Cardiac fibroblast (primary cell): ENCODE measurements around the gene LIX1.
"Not testable (repeated sequence)": the region's sequence is repeated elsewhere in the genome, so short reads cannot be mapped to it uniquely, and the experiment has no call there.

Experiments
- DNase-seq, 2 donors: peaks; one replicate each; pipeline versions ENCODE4 v3.0.0 to v3.0.0-alpha.2; 2010; ENCODE audit warnings: low read depth in 2 of 2
- H3K4me3 ChIP-seq, 2 donors: replicated peaks in 1 of 2; 1 replicate in 1 of 2; 2 replicates in 1 of 2; pipeline ENCODE4 v1.5.1; 2011; ENCODE audit warnings: low read depth in 2 of 2, low read length in 2 of 2, mild to moderate bottlenecking in 2 of 2, moderate library complexity in 1 of 2
- CTCF ChIP-seq: IDR thresholded peaks from one replicate; pipeline ENCODE4 v1.5.1; 2011; ENCODE audit warnings: low read depth, mild to moderate bottlenecking, low read length, inconsistent platforms

Gene LIX1

GRCh38 chr5:97142521-97143254 lies at the start of gene LIX1:
LIX1 (minus strand) TSS chr5:97142611; CDS start chr5:97142576, 35 bp downstream.
- TF ChIP-seq CTCF: peak; percentile 56
- H3K4me3 ChIP-seq: no peak within 1 kb of the TSS
- DNase-seq: peak; percentile 56 to 58

- TF ChIP-seq CTCF: no peak
- no peak overlapping the region for H3K4me3 ChIP-seq
- no peak for DNase-seq
These were observed 49.5 kb upstream of the LIX1 start for GRCh38 chr5:97191893-97192292.

DNA sequence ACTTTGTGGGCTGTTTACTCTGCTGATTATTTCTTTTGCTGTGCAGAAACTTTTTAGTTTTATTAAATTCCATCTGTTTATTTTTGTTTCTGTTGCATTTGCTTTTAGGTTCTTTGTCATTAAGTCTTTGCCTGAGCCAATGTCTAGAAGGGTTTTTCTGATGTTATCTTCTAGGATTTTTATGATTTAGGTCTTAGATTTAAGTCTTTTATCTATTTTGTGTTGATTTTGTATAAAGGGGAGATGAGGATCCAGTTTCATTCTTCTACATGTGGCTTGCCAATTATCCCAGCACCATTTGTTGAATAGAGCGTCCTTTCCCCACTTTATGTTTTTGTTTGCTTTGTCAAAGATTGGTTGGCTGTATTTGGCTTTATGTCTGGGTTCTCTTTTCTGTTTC lies 47.1 kb upstream of the LIX1 start:
- not testable (repeated sequence) for H3K4me3 ChIP-seq, DNase-seq

- no peak for TF ChIP-seq CTCF
- DNase-seq: no peak
- peak overlapping the region; percentile 80 to 85 for H3K4me3 ChIP-seq
These were observed 41.5 kb upstream of the LIX1 start for GRCh38 chr5:97183930-97184213.

DNA sequence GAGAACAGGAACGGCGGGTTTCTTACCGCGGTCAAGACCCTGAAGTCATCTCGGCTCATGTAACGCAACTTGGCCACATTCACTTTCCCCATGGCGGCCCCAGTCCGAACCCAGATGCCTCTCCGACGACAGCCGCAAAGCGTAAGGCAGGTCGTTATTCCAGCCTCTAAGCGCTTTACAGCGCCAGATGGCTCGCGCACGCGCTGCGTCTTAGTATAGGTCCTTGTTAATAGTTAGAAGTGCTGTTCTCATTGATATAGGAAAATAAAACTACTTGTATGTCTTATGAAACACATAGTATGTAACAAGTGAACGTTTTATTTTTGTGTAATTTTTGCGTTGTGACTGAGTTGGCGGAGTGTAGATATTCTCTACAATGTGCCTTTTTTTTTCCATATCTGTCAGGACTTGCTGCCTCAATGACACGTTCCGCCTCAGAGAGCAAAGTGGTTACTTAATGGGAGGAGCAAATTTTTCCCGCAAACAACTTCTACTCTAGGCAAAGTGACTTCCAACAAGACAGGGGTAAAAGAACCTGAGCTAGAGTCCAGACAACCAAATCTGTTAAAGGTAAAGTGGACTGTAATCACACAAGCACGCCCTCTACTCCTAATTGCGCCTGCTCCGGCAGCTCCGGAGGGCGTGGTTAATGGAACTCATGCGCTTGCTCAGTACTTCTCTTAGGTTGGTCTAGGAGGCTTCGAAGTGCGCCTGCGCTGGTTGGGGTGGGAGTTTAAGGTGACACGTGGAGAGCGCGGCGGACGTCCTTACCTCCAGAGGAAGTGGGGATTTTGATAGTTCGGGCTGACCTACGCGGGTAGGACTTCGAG lies 40.9 kb upstream of the LIX1 start, which contains the start of gene RIOK2:
Gene RIOK2 (minus strand): TSS at position 148 of the 830 bp plus-strand sequence. CDS start 56 bp downstream, at position 92.
- peak; percentile 96 to 97 for DNase-seq
- no peak for TF ChIP-seq CTCF

DNA sequence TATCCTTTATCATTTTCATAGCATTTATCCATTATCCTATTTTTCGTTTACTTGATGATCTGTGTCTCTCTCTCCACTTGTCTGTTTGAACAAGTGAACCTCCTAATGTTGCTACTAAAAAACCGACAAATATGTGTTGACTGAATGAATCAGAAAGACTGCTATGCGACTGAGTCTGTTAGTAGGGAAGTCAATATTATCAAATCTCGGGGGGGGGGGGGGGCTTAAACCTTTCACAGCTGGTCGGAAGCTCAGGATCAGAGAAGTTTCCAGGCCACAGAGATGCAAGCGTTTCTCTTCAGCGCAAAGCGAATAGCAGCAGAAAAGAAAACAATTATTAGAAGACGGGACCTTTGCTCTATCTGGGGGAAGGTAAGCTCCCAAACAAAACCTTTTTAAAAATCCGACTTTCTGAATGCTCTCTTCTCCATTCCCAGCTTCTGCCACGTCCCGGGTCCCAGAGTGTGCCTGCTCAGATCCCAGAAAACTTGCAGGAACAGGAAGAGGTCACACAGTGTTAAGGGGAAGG lies 40.2 kb upstream of the LIX1 start:
- DNase-seq: peak; percentile 5 to 40
- peak overlapping the region; percentile 80 to 85 for H3K4me3 ChIP-seq
- TF ChIP-seq CTCF: no peak

More for the DNA sequence above, 40.9 kb upstream of the LIX1 start, which contains the start of gene RIOK2:
- H3K4me3 ChIP-seq: peak within 1 kb of the TSS; percentile 80 to 85
